SJSA1 (cell line): ENCODE results near the gene SIX5. TPM values are rescaled to one million over a fixed set of nuclear protein-coding genes. Genes with fewer than 3 reads are reported as not detected.

ENCODE experiments used
- DNase-seq, 2 experiments: peaks; one replicate each; pipeline ENCODE4 v3.0.0-alpha.2; 2015 to 2020; ENCODE audit warnings: low spot score in 2 of 2, low read depth in 1 of 2
- H3K27ac ChIP-seq: fragments of 250-450 bp; sonication (Bioruptor Pico); 2 replicates; pipeline ENCODE4 v1.5.1; 2020; ENCODE audit warnings: mild to moderate bottlenecking, moderate library complexity
- H3K27me3 ChIP-seq: fragments of 250-450 bp; sonication (Bioruptor Pico); replicated peaks from 2 replicates; pipeline ENCODE4 v1.5.1; 2020; ENCODE audit warnings: mild to moderate bottlenecking, moderate library complexity
- H3K36me3 ChIP-seq: fragments of 250-450 bp; sonication (Bioruptor Pico); 2 replicates; pipeline ENCODE4 v1.5.1; 2020; ENCODE audit warnings: mild to moderate bottlenecking
- H3K4me1 ChIP-seq: fragments of 250-450 bp; sonication (Bioruptor Pico); replicated peaks from 2 replicates; pipeline ENCODE4 v1.6.1; 2021; ENCODE audit warnings: mild to moderate bottlenecking
- H3K4me3 ChIP-seq: fragments of 250-450 bp; sonication (Bioruptor Pico); 2 replicates; pipeline ENCODE4 v1.5.1; 2020; ENCODE audit warnings: mild to moderate bottlenecking
- H3K9me3 ChIP-seq: fragments of 250-450 bp; sonication (Bioruptor Pico); replicated peaks from 2 replicates; pipeline ENCODE4 v1.5.1; 2020; ENCODE audit warnings: mild to moderate bottlenecking
- total RNA-seq: library from RNA; depleted of rRNA; stranded (reverse); fragments of >200 nt; shearing (Covaris generic); gene quantifications from 2 replicates; pipeline ENCODE4 v1.2.3, GENCODE V29; 2014; rRNA removed

Gene SIX5
- total RNA-seq, result 9.1 and 10.2 TPM in 2 replicates

DNA sequence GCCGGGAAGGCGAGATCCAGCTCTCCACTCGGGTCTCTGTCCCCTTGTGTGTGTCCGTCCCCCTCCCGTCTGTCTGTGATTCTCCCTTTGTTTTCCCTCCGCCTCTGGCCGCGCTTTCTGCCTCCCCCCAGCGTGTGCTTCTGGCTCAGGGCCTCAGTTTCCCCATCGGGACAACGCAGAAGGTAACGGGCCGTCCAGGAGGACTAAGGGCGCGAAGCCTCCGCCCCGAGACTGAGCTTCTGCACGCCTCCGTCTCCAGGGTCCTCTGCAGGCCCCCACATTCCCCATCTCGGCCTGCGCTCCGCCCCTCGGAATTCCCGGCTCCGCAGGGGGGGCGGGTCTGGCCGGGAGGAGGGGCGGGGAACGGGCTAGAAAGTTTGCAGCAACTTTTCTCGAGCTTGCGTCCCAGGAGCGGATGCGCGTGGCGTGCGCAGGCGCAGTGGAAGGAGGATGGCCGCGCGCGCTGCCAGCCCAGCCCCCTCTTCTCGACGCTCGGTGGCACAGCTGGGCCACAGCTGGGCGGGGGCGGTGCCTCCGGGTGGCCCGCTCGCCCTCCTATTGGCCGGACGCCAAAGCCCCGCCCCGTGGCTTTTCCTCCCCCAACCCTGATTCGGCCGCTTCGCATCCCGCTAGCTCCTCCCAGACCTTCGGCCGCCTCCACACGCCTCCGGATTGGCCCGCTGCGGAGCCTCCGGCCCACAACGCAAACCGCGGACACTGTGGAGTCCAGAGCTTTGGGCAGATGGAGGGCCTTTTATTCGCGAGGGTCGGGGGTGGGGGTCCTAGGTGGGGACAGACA lies at the start of gene SIX5:
SIX5 (minus strand) TSS at position 269 of the 799 bp plus-strand sequence. CDS start 408 bp downstream, outside the sequence.
- peak; percentile 99 to 100 for DNase-seq
- no peaks in the 10 kb centered on the region for H3K27me3 ChIP-seq

GRCh38 chr19:45817725-45818301 lies 48.8 kb upstream of the SIX5 start:
- no peaks in the 10 kb centered on the region for H3K9me3 ChIP-seq
- no peak for DNase-seq

More for the DNA sequence above, at the start of gene SIX5:
- Histone ChIP-seq H3K36me3 (peaks cover 38% of the 10 kb centered on the region), H3K9me3 (0 out of 2 replicates have a peak, but pooled peaks cover 2% of the 10 kb centered on the region), H3K4me1 (peaks cover 39% of the 10 kb centered on the region), H3K27ac (peak within 1 kb of the TSS; percentile 46), H3K4me3 (peak within 1 kb of the TSS; percentile 67)

DNA sequence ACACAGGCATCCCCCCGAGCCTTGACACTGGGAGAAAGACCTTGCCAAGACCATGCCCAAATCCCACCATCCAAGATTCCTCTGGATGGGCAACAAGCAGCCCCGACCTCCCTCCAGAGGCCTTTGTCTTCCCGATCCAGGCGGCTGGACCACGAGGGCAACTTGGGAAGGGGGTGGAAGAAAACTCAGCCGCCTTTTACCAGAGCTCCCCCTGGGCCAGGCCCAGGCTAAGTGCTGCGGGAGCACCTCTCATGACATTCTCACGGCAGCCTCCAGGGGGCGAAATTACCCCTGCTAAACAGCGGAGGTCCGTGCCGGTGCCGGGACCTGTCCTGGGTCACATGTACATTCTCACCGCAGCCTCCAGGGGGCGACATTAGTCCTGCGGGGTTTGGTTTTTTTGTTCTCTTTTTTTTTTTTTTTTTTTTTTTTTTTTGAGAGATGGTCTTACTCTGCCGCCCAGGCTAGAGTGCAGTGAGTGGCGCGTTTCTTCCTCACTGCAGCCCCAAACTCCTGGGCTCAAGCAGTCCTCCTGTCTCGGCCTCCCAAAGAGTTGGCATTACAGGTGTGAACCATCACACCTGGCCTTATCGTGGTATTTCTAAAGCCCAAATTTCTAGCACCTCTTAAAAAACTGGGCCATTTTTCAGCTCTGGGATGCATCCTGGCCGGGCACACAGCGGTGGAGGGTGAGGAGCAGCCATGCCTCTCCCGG lies 48.1 kb upstream of the SIX5 start:
- Histone ChIP-seq H3K9me3 (no peaks in the 10 kb centered on the region), H3K4me3 (no peak overlapping the region), H3K27me3 (no peaks in the 10 kb centered on the region), H3K36me3 (peaks cover 30% of the 10 kb centered on the region), H3K4me1 (0 out of 2 replicates have a peak, but pooled peaks cover 3% of the 10 kb centered on the region), H3K27ac (no peak overlapping the region)
- DNase-seq, result peak; percentile 94 to 97

More at GRCh38 chr19:45817725-45818301, 48.8 kb upstream of the SIX5 start:
- Histone ChIP-seq H3K36me3 (peaks cover 37% of the 10 kb centered on the region), H3K4me1 (0 out of 2 replicates have a peak, but pooled peaks cover 3% of the 10 kb centered on the region), H3K4me3 (no peak overlapping the region), H3K27ac (no peak overlapping the region), H3K27me3 (no peaks in the 10 kb centered on the region)

GRCh38 chr19:45816236-45817009 lies 47.4 kb upstream of the SIX5 start:
- Histone ChIP-seq H3K27ac (no peak overlapping the region), H3K9me3 (no peaks in the 10 kb centered on the region), H3K36me3 (peaks cover 27% of the 10 kb centered on the region), H3K4me1 (0 out of 2 replicates have a peak, but pooled peaks cover 3% of the 10 kb centered on the region), H3K4me3 (no peak overlapping the region), H3K27me3 (no peaks in the 10 kb centered on the region)
- no peak for DNase-seq

- peaks cover 24% of the 10 kb centered on the region for H3K36me3 ChIP-seq
- no peak for DNase-seq
- no peak overlapping the region for H3K27ac ChIP-seq
- peaks cover 3% of the 10 kb centered on the region for H3K4me1 ChIP-seq
- H3K9me3 ChIP-seq, result no peaks in the 10 kb centered on the region
- no peaks in the 10 kb centered on the region for H3K27me3 ChIP-seq
- no peak overlapping the region for H3K4me3 ChIP-seq
These were observed 46.6 kb upstream of the SIX5 start for GRCh38 chr19:45815481-45816216.

DNA sequence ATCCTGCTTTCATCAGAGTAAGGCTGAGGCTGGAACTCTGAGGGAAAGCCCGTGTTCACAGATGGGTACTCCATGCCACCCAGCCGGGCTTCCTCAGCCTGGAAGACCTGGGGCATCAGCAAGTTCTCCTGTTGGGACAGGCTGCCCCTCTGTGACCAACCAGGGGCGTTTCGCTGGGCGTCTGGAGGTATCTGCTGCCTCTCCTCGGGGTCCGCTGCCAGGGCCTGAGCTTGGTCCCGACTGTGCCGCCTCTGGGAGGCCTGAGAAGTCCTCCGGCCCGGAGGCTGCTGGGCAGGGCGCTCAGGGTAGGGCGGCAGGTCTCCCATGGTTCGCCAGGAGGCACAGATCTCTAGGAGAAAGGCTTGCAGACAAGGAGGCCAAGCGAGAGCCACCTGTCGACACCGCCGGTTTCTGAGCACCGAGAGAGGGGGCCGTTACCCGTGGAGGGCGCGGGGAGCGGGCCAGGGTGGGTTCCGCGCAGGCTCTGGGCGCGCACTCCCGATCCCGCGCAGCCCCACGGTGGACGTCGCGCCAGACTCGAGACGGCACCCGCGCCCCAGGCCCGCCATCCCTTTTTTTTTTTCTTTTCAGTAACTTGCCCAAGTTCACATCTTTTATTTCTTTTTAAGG lies 45.9 kb upstream of the SIX5 start, which contains the start of gene RSPH6A:
RSPH6A (minus strand) TSS at position 458 of the 630 bp plus-strand sequence; CDS start at position 326, 132 bp downstream.
- H3K9me3 ChIP-seq, result no peaks in the 10 kb centered on the region
- DNase-seq, result no peak

GRCh38 chr19:45814166-45814780 lies 45.2 kb upstream of the SIX5 start:
- DNase-seq, result no peak

More for the DNA sequence above, 45.9 kb upstream of the SIX5 start, which contains the start of gene RSPH6A:
- no peak within 1 kb of the TSS for H3K4me3 ChIP-seq
- H3K36me3 ChIP-seq, result peaks cover 19% of the 10 kb centered on the region
- no peaks in the 10 kb centered on the region for H3K27me3 ChIP-seq
- H3K27ac ChIP-seq, result no peak within 1 kb of the TSS
- H3K4me1 ChIP-seq, result peaks cover 9% of the 10 kb centered on the region

DNA sequence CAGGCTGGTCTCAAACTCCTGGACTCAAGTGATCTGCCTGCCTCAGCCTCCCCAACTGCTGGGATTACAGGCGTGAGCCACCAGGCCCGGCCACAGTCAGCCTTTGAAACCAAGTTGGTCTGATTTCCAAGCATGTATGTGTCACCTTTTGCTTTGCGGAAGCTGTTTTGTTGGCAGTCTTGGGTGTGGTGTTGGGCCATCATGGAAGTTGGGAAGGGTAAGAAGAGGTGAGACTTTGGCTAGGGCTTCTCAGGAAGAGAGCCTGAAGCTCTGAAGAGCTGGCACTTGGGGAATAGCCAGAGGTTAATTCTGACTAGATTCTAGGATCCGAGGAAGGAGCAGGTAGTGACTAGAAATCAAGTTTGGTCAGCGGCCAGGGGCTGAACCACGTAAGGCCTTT lies 43.2 kb upstream of the SIX5 start:
- Histone ChIP-seq H3K4me3 (no peak overlapping the region), H3K36me3 (peaks cover 9% of the 10 kb centered on the region; the same call in 1 of the 2 replicates), H3K27me3 (no peaks in the 10 kb centered on the region), H3K4me1 (peaks cover 15% of the 10 kb centered on the region), H3K27ac (no peak overlapping the region), H3K9me3 (no peaks in the 10 kb centered on the region)
- no peak for DNase-seq

More at GRCh38 chr19:45814166-45814780, 45.2 kb upstream of the SIX5 start:
- no peak overlapping the region for H3K27ac ChIP-seq
- peaks cover 15% of the 10 kb centered on the region for H3K4me1 ChIP-seq
- no peaks in the 10 kb centered on the region for H3K9me3 ChIP-seq
- H3K36me3 ChIP-seq, result peaks cover 15% of the 10 kb centered on the region
- H3K4me3 ChIP-seq, result no peak overlapping the region
- H3K27me3 ChIP-seq, result no peaks in the 10 kb centered on the region

GRCh38 chr19:45809643-45810159 lies 40.6 kb upstream of the SIX5 start:
- H3K27ac ChIP-seq, result peak overlapping the region; percentile 33
- DNase-seq, result peak; percentile 68
- no peak overlapping the region for H3K4me3 ChIP-seq
- peaks cover 3% of the 10 kb centered on the region; the same call in 1 of the 2 replicates for H3K36me3 ChIP-seq
- H3K27me3 ChIP-seq, result no peaks in the 10 kb centered on the region
- no peaks in the 10 kb centered on the region for H3K9me3 ChIP-seq
- peaks cover 12% of the 10 kb centered on the region for H3K4me1 ChIP-seq

- DNase-seq, result no peak
- H3K9me3 ChIP-seq, result no peaks in the 10 kb centered on the region
- no peaks in the 10 kb centered on the region for H3K27me3 ChIP-seq
- no peaks in the 10 kb centered on the region for H3K36me3 ChIP-seq
- H3K4me3 ChIP-seq, result no peak overlapping the region
- peaks cover 12% of the 10 kb centered on the region for H3K4me1 ChIP-seq
- no peak overlapping the region for H3K27ac ChIP-seq
These were observed 36.7 kb upstream of the SIX5 start for GRCh38 chr19:45805719-45806118.

- no peaks in the 10 kb centered on the region for H3K27me3 ChIP-seq
- H3K4me3 ChIP-seq, result no peak overlapping the region
- no peak overlapping the region for H3K27ac ChIP-seq
- H3K9me3 ChIP-seq, result no peaks in the 10 kb centered on the region
- H3K36me3 ChIP-seq, result no peaks in the 10 kb centered on the region
- peaks cover 12% of the 10 kb centered on the region for H3K4me1 ChIP-seq
- no peak for DNase-seq
These were observed 35.8 kb upstream of the SIX5 start for GRCh38 chr19:45804959-45805230.
